Colon (tissue), 2 donors: Measurements from ENCODE around the gene NLRP9.

Experiments used
- FAIRE-seq: peaks from 2 replicates; lab custom pipeline; 2012; peaks lifted over from hg19 to GRCh38; lab: Jason Lieb, UNC
- donor health status: control.
- donor health status: control.

Gene NLRP9

DNA sequence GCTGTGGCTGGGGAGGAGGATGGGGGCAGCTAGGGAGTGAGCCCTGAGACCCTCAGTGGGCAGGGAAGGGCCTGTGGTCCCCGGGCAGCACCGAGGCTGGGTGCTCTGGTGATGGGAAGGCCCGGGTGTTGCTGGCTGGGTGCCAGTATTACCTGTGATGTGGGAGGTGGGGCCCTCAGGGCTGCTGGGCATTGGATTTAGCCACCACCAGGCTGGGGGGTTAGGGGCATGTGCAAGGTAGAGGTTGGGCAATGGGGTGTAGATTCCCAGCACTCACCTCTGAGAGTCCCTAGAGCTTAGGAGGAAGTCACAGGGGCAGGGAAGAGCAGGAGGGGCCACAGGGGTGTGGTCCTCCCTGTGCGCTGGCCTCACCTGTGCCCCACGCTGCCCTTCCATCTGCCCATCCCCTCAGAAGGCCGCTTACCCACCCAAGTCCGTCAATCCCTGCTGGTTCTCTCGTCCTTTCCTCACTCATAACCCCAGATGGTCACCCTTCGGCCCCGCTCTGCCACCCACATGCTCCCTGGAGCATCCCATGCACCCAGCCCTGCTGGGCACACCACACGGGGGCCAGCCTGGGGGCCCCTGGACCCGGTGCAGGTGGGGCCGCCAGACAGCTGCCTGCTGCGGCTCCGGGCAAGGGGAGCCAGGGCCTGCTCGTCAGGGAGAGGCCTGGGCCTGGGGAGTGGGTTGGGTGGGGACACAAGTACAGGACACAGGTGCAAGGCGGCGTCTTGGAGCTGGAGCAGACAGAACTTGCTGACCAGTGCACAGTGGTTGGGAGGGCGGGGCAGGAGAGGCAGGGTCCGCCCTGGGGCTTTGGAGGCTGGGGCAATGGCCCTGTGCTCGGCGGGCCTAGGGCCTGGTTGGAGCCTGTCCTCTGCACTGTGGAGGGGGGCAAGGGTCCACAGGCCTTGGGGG is 50.7 kb downstream of the NLRP9 start:
- no peak for FAIRE-seq

DNA sequence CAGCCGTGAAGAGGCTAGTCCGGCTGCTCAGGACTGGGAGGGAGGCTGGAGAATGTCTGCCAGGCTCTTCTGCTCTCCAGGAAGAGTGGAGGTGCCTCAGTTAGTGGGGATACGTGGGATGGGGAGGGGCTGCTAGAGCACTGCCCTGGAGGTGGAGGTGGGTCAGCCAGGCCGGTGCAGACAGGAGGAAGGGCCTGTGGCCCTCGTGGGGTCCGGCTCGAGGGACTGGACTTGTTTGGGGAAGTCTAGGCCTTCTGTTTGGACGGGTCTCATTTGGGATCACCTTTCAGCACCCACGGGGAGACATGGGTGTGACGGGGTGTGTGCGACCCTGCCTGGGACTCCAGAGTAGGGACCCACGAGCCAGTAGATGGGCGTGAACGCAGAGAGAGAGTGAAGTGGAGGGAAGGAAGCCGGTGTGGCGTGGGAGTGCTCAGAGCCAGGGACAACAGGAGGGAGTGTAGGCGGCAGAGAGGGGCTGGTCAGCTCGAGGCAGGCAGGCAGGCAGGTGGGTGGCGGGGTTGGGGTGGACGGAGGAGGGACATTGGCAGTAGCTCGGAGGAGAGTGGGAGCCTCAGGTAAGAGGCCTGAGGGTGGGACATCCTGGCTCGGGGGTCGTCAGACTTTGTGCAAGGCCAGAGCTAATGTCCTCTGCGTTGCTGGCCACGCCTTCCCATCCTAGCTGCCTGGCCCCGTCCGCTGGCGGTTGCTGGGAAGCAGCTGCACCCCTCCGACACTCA is 51.7 kb downstream of the NLRP9 start:
- no peak for FAIRE-seq

DNA sequence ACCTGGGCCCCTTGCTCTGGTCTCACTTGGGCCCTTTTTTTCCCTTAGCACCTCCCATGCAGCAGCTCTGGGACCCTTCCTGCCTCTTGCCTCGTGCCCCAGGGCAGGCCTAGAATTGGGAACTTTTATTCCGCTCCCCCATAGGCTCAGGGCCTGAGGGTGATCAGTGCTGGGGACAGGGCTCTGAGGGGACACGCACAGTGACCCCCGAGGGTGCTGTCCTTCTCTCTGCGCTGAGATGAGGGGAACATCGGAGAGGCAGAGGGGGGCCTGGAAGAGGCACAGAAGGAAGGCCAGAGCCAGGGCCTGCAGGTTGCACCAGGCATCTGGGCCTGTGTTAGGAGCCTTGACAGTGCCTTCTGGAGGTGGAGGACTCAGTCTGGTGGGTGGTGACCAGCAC is 52.4 kb downstream of the NLRP9 start:
- no peak for FAIRE-seq

GRCh38 chr19:55684946-55685681 is 53.1 kb downstream of the NLRP9 start:
- no peak for FAIRE-seq

GRCh38 chr19:55683449-55684261 is 54.5 kb downstream of the NLRP9 start:
- no peak for FAIRE-seq

DNA sequence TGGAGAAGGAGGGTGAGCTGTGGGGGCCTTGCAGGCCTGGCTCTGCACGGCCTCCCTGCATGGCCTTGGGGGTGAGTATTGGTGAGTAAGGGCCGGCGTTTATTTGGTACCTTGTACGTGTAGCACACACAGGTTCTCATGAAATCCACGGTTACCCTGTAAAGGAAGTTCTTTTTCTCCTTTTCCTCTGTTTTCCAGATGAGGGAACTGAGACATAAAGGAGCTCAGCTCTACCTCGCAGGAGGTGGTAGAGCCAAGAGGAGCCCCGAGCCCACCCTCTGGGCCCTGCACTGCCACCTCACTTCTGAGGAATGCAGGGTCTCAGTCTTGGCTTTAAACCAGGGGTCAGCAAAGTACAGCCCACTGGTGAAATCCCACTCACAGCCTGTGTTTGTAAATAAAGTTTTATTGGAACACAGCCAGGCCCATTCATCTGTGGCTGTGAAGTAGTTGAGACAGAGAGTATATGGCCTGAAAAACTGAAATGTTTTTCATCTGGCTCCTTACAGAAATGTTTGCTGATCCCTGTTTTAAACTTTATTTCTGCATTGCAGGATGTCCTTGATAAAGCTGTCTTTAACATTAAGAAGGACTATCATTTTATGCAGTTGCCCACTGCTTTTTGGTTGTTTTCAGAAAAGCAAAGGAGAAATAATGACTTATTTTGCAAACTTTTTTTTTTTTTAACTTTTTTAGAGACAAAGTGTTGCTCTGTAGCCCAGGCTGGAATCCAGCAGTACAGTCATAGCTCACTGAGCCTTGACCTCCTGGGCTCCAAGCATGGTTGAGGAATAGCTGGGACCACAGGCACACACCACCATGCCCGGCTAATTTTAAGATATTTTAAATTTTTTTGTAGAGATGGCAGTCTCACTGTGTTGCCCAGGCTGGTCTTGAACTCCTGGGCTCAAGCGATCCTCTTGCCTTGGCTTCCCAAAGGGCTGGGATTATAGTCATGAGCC is 56.8 kb downstream of the NLRP9 start:
- FAIRE-seq = no peak

DNA sequence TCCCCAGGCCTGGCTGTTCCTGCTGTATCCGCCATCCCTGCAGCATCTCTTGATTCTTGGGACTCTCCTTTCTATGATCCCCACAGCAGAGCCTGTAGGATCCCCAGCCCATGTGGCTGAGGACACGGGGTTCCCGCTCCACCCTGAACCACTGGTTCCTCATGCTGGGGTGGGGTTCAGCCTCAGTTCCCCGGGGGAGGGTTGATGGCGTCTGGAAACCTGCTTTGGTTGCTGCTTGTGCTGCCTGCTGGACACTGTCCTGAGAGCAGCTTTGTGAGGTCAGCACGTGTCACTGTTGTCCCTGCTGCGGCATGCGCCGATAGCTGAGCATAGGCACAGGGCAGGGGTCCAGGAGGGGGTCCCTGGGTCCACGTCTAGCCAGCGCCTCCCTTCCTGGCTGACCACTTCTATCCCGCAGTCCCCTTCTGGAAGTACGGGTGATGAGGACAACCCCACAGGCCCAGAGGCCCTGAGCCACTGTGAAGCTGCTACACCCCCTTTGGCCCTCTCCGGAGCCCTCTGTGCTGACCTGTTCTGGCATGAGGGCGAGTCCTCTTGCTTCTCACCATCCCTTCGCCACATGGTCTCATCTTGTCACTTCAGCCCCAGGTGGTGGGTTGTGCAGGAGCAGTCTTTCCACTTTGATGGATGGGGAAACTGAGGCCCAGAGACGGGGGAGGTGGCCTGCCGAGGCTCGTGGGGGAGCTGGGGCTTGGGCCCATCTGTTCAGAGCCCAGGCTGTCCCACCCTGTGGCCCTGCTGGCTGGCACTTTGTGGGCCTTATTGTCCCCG is 57.7 kb downstream of the NLRP9 start:
- no peak for FAIRE-seq

GRCh38 chr19:55679343-55680257 is 58.6 kb downstream of the NLRP9 start:
- no peak for FAIRE-seq

DNA sequence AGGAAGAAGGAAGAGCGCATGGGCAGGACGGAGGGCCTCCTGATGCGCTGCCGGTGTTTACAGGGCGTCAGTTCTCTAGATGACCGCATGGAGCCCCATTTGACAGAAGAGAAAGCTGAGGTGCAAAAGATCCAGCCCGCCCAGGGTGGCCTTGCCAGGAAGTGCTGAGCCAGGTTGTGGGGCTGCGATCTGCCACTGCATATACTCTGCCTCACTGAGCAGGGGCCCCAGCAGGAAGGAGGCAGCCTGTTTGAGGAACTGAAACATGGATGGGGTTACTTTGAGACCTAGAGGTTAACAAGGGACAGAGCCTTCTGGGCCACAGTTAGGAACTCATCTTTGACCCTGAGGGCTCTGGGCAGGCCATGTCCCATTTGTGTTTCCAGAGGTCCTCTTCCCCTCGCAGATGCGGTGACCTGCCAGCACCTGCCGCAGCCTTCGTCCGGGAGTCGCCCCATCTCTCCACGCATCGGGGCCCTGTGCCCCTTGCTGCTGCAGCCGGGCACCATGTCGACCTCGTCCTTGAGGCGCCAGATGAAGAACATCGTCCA is 60.0 kb downstream of the NLRP9 start:
- FAIRE-seq = no peak

- FAIRE-seq = no peak
Measured at GRCh38 chr19:55677572-55678028, 60.6 kb downstream of the NLRP9 start.

- FAIRE-seq = no peak
Measured at GRCh38 chr19:55676889-55677505, 61.2 kb downstream of the NLRP9 start.

DNA sequence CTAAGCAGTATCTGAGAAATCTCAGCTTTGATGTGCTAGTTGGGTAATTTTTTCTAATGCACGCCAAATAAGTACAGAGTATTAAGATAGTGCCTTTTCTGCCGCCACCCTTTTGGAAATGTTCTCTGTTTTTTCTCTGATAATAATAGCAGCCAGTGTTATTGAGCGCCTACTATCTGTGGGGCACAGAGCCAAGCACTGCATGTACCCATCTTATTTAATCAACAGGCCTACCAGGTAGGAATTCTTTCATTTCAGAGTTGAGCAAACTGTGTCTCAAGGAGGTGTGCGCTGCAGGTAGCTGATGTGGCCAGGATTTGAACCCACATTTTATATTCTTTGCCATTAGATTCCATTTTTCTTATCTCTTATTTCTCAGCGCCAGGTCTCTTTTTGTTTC is 61.8 kb downstream of the NLRP9 start:
- FAIRE-seq = no peak

GRCh38 chr19:55675661-55676354 is 62.4 kb downstream of the NLRP9 start:
- no peak for FAIRE-seq

DNA sequence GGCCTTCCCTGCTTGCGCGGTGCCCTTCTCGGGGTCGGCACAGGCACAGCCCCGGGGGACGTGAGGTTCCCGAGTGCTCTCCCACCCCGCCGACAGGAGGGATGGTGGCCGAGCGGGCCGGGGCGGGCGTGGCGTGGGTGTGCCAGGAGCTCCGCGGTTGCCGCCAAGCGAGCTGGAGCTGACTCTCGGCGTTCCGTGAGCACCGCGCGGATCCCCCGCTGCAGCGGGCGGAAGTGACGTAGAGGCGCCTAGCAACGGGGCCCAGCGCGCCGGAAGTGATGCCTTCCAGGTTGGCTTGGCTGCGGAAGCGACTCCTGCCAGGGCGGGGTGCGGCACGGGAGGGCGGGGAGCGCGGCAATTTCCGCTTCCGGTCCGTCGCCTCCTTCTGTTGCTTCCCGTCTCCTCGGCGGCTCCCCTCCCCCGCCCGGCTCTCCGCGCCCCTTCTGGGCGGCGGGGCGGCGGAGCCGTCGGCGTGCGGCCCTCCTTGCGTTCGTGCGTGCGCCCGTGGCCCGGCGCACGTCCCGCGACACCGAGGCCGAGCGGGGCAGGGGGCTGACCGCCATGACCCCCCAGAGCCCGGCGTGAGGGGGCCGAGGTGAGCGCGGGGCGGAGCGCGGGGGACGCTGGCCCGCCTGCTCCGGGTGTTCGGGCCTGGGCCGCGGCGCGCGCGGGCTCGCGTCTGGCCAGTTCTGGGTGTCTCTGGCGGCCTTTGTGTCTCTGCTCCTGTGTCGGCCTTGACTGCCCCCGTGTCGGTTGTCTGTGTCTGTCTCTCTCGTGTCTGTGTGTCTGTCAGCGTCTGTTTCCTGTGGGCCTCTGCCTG is 63.2 kb downstream of the NLRP9 start, which contains the start of gene EPN1:
TSS of gene EPN1 (plus strand) at position 386 of the 820 bp plus-strand sequence. CDS start 3,402 bp downstream, outside the sequence.
- FAIRE-seq = no peak

- no peak for FAIRE-seq
Measured at GRCh38 chr19:55674459-55674840, 63.8 kb downstream of the NLRP9 start.

GRCh38 chr19:55673889-55674288 is 64.3 kb downstream of the NLRP9 start:
- FAIRE-seq = no peak
